HepG2 (cell line): Measurements from ENCODE around the gene PAIP2. TPM values are rescaled to one million over a fixed set of nuclear protein-coding genes. Genes with fewer than 3 reads are reported as not detected.

ENCODE experiments used
- ATF7-NPFF ChIP-seq: sonication (generic); formaldehyde crosslinking; IDR thresholded peaks from 2 replicates; pipeline ENCODE4 v1.8.1; 2023; ENCODE audit warnings: mild to moderate bottlenecking, low read depth, missing genetic modification reagents, moderate library complexity
- CENPBD1 ChIP-seq: sonication (generic); formaldehyde crosslinking; IDR thresholded peaks from 2 replicates; pipeline ENCODE4 v1.8.0; 2022; ENCODE audit warnings: missing genetic modification reagents, low read depth, mild to moderate bottlenecking, borderline replicate concordance
- CERS6 ChIP-seq: sonication (generic); formaldehyde crosslinking; IDR thresholded peaks from 2 replicates; pipeline ENCODE4 v1.5.0; 2020; ENCODE audit warnings: missing genetic modification reagents
- NCOA5 ChIP-seq: sonication (generic); formaldehyde crosslinking; IDR thresholded peaks from 2 replicates; pipeline ENCODE4 v1.4.0; 2020; ENCODE audit warnings: missing genetic modification reagents
- NR1H2 ChIP-seq: sonication (generic); formaldehyde crosslinking; IDR thresholded peaks from 2 replicates; pipeline ENCODE4 v1.8.1; 2022; ENCODE audit warnings: low read depth, missing genetic modification reagents, borderline replicate concordance
- RERE ChIP-seq: IDR thresholded peaks from 2 replicates; pipeline ENCODE4 v1.6.1; 2016; ENCODE audit warnings: low read depth, missing genetic modification reagents, missing compliant biosample characterization
- RFXANK ChIP-seq: IDR thresholded peaks from 2 replicates; pipeline ENCODE4 v1.6.1; 2016
- SPEN ChIP-seq: sonication (generic); formaldehyde crosslinking; IDR thresholded peaks from 2 replicates; pipeline ENCODE4 v1.5.1; 2020; ENCODE audit warnings: low read depth, mild to moderate bottlenecking, missing genetic modification reagents
- TBP ChIP-seq: sonication (generic); formaldehyde crosslinking; IDR thresholded peaks from 2 replicates; pipeline ENCODE4 v1.5.0; 2020; ENCODE audit warnings: missing genetic modification reagents
- ZBTB14 ChIP-seq: sonication (generic); formaldehyde crosslinking; IDR thresholded peaks from 2 replicates; pipeline ENCODE4 v1.4.0; 2020; ENCODE audit warnings: missing genetic modification reagents
- ZNF281 ChIP-seq: sonication (generic); formaldehyde crosslinking; IDR thresholded peaks from 2 replicates; pipeline ENCODE4 v1.4.0; 2020; ENCODE audit warnings: missing genetic modification reagents, borderline replicate concordance
- ZNF33A ChIP-seq: sonication (generic); formaldehyde crosslinking; IDR thresholded peaks from 2 replicates; pipeline ENCODE4 v1.5.1; 2020; ENCODE audit warnings: missing genetic modification reagents, mild to moderate bottlenecking, moderate library complexity, borderline replicate concordance
- ZNF775 ChIP-seq: sonication (generic); formaldehyde crosslinking; IDR thresholded peaks from 2 replicates; pipeline ENCODE4 v1.4.0; 2020; ENCODE audit warnings: missing genetic modification reagents, mild to moderate bottlenecking, moderate library complexity, borderline replicate concordance
- ZNF891 ChIP-seq: sonication (generic); formaldehyde crosslinking; IDR thresholded peaks from 2 replicates; pipeline ENCODE4 v1.5.0; 2020; ENCODE audit warnings: mild to moderate bottlenecking, missing genetic modification reagents
- ZSCAN22 ChIP-seq: sonication (generic); formaldehyde crosslinking; IDR thresholded peaks from 2 replicates; pipeline ENCODE4 v1.4.0; 2020; ENCODE audit warnings: mild to moderate bottlenecking, missing genetic modification reagents
- polyA plus RNA-seq, 8 experiments: library from polyadenylated mRNA; depleted of rRNA in 3 of 8; stranded (reverse) in 7 of 8; unstranded in 1 of 8; fragments of >200 nt; fragmentation: Illumina TruSeq in 4 of 8; extraction: Trizol in 4 of 8; gene quantifications; 2 replicates each; pipeline versions ENCODE4 v1.2.1 to v1.2.3, GENCODE V29; 2011 to 2016; ENCODE audit warnings: low read depth in 4 of 8, missing spikeins in 1 of 8, mixed read lengths in 1 of 8; ENCODE audit not compliant: insufficient read depth in 1 of 8
- total RNA-seq, 5 experiments: library from RNA; depleted of rRNA; stranded (reverse); fragments of >200 nt; fragmentation: Illumina TruSeq; extraction: Trizol; gene quantifications; 2 replicates each; pipeline ENCODE4 v1.2.3, GENCODE V29; 2016; ENCODE audit warnings: low read depth in 1 of 5

The PAIP2 gene
- total and polyA plus RNA-seq, 2 of the 13 experiments (the other 11 are each of a cell fraction or from before 2014, with no cell fraction given), result 61.5 to 76.3 TPM

GRCh38 chr5:139403787-139404483, 62.3 kb downstream of the PAIP2 start, which contains the start of gene SPATA24 (continued):
- TF ChIP-seq RERE (CRISPR knock-in tag) (peak; percentile 39; the same call in 1 of the 2 replicates), CERS6 (CRISPR knock-in tag) (no peak), ZNF33A (CRISPR knock-in tag) (no peak), ZNF281 (no peak), ZNF891 (no peak), TBP (CRISPR knock-in tag) (no peak), CENPBD1 (CRISPR knock-in tag) (no peak), NR1H2 (CRISPR knock-in tag) (no peak), ZSCAN22 (CRISPR knock-in tag) (no peak), ZNF775 (CRISPR knock-in tag) (no peak), ZBTB14 (CRISPR knock-in tag) (no peak), RFXANK (CRISPR knock-in tag) (peak; percentile 46; the same call in 1 of the 2 replicates), SPEN (CRISPR knock-in tag) (0 out of 2 replicates have a peak, but pooled peaks have one; percentile 41), ATF7-NPFF (CRISPR knock-in tag) (no peak), NCOA5 (CRISPR knock-in tag) (no peak)
